ENCODE data around the gene ADAM10. TPM values are rescaled to one million over a fixed set of nuclear protein-coding genes. Genes with fewer than 3 reads are reported as not detected.

The ADAM10 gene
- total and polyA plus RNA-seq, 2 donors (not counting 1 experiment from before 2014, with no cell fraction given): 18.8 to 138 TPM

DNA sequence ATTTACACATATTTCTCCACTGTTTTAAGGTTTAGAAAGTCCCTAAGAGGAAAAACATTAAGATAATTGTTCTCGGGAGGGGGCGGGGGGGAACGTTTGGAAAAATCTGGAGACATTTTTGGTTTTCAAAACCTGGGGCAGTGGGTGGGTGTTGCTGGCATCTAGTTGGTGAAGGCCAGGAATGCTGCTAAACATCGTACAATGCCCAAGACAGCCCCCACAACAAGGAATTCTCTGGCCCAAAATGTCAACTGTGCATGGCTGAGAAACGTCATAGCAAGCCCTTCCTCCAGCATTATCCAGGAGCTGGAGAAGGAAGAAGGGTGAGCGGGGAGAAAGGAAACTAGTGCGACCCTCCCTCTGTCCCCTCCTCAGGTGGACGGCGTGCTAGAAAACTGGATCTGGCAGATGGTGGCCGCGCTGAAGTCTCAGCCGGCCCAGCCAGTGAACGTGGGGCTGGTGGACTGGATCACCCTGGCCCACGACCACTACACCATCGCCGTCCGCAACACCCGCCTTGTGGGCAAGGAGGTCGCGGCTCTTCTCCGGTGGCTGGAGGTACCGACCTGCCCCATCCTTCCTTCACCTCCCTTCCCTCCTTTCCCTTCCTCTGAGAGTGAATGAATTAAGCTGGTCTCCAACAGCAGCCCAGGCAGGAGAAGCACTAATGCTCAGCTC lies 208.0 kb downstream of the ADAM10 start:
- Histone ChIP-seq H3K4me2 (replicated peaks; ENCODE audit: low read depth, low read length, poor library complexity, severe bottlenecking) (no peak overlapping the region), H2AFZ (ENCODE audit: insufficient read depth, low read depth, low read length, poor library complexity, severe bottlenecking) (no peak overlapping the region), H3K36me3 (replicated peaks in 1 of 2; ENCODE audit: control extremely low read depth in 1 of 2, control insufficient read depth in 1 of 2, extremely low read depth in 1 of 2, insufficient read depth in 2 of 2, low read length in 1 of 2) (no peaks in the 10 kb centered on the region), H3K4me1 (ENCODE audit: control insufficient read depth in 2 of 2, insufficient read depth in 2 of 2, low read length in 2 of 2) (no peaks in the 10 kb centered on the region), H3K9ac (ENCODE audit: low read length) (no peak overlapping the region), H3K79me2 (ENCODE audit: control insufficient read depth, insufficient read depth, low read length) (no peaks in the 10 kb centered on the region), H3K27ac (ENCODE audit: low read length in 2 of 2) (no peak overlapping the region), H3K27me3 (replicated peaks in 1 of 4; ENCODE audit: control extremely low read depth in 1 of 4, control insufficient read depth in 3 of 4, insufficient read depth in 4 of 4, low read length in 3 of 4) (no peaks in the 10 kb centered on the region), H4K20me1 (ENCODE audit: control insufficient read depth, insufficient read depth, low read length, poor library complexity, severe bottlenecking) (no peaks in the 10 kb centered on the region), H3K4me3 (ENCODE audit: control extremely low read depth in 1 of 5, extremely low read depth in 1 of 5, insufficient read depth in 1 of 5, low read depth in 2 of 5, low read length in 4 of 5) (no peak overlapping the region), H3K9me3 (ENCODE audit: control extremely low read depth in 1 of 3, control insufficient read depth in 2 of 3, insufficient read depth in 1 of 3, low read length in 2 of 3) (no peaks in the 10 kb centered on the region)
- Mint-ChIP-seq H3K9me3 (ENCODE audit: insufficient read depth) (no peaks in the 10 kb centered on the region), H3K27me3 (peaks cover 10% of the 10 kb centered on the region), H3K4me1 (no peaks in the 10 kb centered on the region), H3K27ac (no peak overlapping the region), H3K4me3 (no peak overlapping the region)
- POLR2A ChIA-PET: no interaction called here
- CTCF ChIA-PET: no interaction called here
- intact Hi-C loops (cut with micrococcal nuclease): no loop called here
- DNase-seq (no peak), ATAC-seq (ENCODE audit: low read depth) (no peak)
- WGBS (ENCODE audit: insufficient coverage): 97% methylated on average over 16 of the region's 22 CpGs
- TF ChIP-seq, protein P1, sequence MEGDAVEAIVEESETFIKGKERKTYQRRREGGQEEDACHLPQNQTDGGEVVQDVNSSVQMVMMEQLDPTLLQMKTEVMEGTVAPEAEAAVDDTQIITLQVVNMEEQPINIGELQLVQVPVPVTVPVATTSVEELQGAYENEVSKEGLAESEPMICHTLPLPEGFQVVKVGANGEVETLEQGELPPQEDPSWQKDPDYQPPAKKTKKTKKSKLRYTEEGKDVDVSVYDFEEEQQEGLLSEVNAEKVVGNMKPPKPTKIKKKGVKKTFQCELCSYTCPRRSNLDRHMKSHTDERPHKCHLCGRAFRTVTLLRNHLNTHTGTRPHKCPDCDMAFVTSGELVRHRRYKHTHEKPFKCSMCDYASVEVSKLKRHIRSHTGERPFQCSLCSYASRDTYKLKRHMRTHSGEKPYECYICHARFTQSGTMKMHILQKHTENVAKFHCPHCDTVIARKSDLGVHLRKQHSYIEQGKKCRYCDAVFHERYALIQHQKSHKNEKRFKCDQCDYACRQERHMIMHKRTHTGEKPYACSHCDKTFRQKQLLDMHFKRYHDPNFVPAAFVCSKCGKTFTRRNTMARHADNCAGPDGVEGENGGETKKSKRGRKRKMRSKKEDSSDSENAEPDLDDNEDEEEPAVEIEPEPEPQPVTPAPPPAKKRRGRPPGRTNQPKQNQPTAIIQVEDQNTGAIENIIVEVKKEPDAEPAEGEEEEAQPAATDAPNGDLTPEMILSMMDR (IDR thresholded peaks at IDR 0.05): no peak
- TF ChIP-seq EZH2 (IDR thresholded peaks at IDR 0.05; ENCODE audit: borderline replicate concordance, insufficient read depth, low read depth, low read length, poor library complexity, severe bottlenecking): no peak

DNA sequence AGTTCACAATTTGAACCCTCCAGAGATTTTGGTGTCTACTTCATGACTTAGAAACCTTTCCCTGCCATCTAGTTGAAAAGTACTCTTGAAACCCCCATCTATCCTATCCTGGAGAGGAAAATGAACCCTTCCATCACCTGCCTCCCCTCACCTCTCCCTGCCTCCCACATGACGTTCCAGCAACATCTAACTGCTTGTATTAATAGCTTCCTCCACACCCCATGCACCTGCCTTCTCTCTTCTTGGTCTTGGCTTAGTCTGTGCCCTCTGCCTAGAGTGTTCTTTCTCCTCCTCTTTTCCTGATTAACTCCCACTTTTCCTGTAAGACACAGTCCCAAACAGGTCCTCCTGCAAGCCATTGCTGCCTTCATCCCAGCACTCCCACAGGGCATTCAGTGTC lies 210.0 kb downstream of the ADAM10 start:
- no peaks in the 10 kb centered on the region for H3K4me1 Mint-ChIP-seq
- no peak overlapping the region for H3K27ac Mint-ChIP-seq
- no peak overlapping the region for H3K9ac ChIP-seq (ENCODE audit: low read length)
- H3K36me3 ChIP-seq (replicated peaks in 1 of 2; ENCODE audit: control extremely low read depth in 1 of 2, control insufficient read depth in 1 of 2, extremely low read depth in 1 of 2, insufficient read depth in 2 of 2, low read length in 1 of 2): no peaks in the 10 kb centered on the region
- H3K4me3 ChIP-seq (ENCODE audit: control extremely low read depth in 1 of 5, extremely low read depth in 1 of 5, insufficient read depth in 1 of 5, low read depth in 2 of 5, low read length in 4 of 5): no peak overlapping the region
- no peaks in the 10 kb centered on the region for H3K27me3 ChIP-seq (replicated peaks in 1 of 4; ENCODE audit: control extremely low read depth in 1 of 4, control insufficient read depth in 3 of 4, insufficient read depth in 4 of 4, low read length in 3 of 4)
- H3K27me3 Mint-ChIP-seq: peaks cover 15% of the 10 kb centered on the region
- H4K20me1 ChIP-seq (ENCODE audit: control insufficient read depth, insufficient read depth, low read length, poor library complexity, severe bottlenecking): no peaks in the 10 kb centered on the region
- no peak for DNase-seq
- no peaks in the 10 kb centered on the region for H3K79me2 ChIP-seq (ENCODE audit: control insufficient read depth, insufficient read depth, low read length)
- no peak overlapping the region for H3K27ac ChIP-seq (ENCODE audit: low read length in 2 of 2)
- H2AFZ ChIP-seq (ENCODE audit: insufficient read depth, low read depth, low read length, poor library complexity, severe bottlenecking): no peak overlapping the region
- no peaks in the 10 kb centered on the region for H3K9me3 Mint-ChIP-seq (ENCODE audit: insufficient read depth)
- no peaks in the 10 kb centered on the region for H3K9me3 ChIP-seq (ENCODE audit: control extremely low read depth in 1 of 3, control insufficient read depth in 2 of 3, insufficient read depth in 1 of 3, low read length in 2 of 3)
- CTCF ChIA-PET: no interaction called here
- TF ChIP-seq, protein P1 (IDR thresholded peaks at IDR 0.05): no peak
- TF ChIP-seq EZH2 (IDR thresholded peaks at IDR 0.05; ENCODE audit: borderline replicate concordance, insufficient read depth, low read depth, low read length, poor library complexity, severe bottlenecking): no peak
- intact Hi-C loops (cut with micrococcal nuclease): no loop called here
- ATAC-seq (ENCODE audit: low read depth): no peak
- POLR2A ChIA-PET: no interaction called here
- WGBS (ENCODE audit: insufficient coverage): 58% methylated on average over 1 of the region's 1 CpG
- H3K4me2 ChIP-seq (replicated peaks; ENCODE audit: low read depth, low read length, poor library complexity, severe bottlenecking): no peak overlapping the region
- no peaks in the 10 kb centered on the region for H3K4me1 ChIP-seq (ENCODE audit: control insufficient read depth in 2 of 2, insufficient read depth in 2 of 2, low read length in 2 of 2)
- no peak overlapping the region for H3K4me3 Mint-ChIP-seq
